HepG2 (cell line): ENCODE results near the gene KRT10. TPM values are rescaled to one million over a fixed set of nuclear protein-coding genes. Genes with fewer than 3 reads are reported as not detected.

Experiments used
- CBX1 ChIP-seq: IDR thresholded peaks from one replicate; pipeline ENCODE4 v1.6.1; 2016; ENCODE audit warnings: antibody characterized with exemption, low read depth
- GFI1 ChIP-seq: sonication (generic); formaldehyde crosslinking; IDR thresholded peaks from 2 replicates; pipeline ENCODE4 v1.5.0; 2020; ENCODE audit warnings: missing genetic modification reagents, mild to moderate bottlenecking, borderline replicate concordance
- ISX ChIP-seq: sonication (generic); formaldehyde crosslinking; conservative IDR thresholded peaks from 2 replicates; pipeline ENCODE4 v1.5.0; 2020; ENCODE audit warnings: missing genetic modification reagents
- KLF12 ChIP-seq: sonication (generic); formaldehyde crosslinking; IDR thresholded peaks from 2 replicates; pipeline ENCODE4 v1.4.0; 2020; ENCODE audit warnings: missing genetic modification reagents, borderline replicate concordance
- LRRFIP1 ChIP-seq: sonication (generic); formaldehyde crosslinking; conservative IDR thresholded peaks from 2 replicates; pipeline ENCODE4 v1.4.0; 2020; ENCODE audit warnings: missing genetic modification reagents
- MED8 ChIP-seq: sonication (generic); formaldehyde crosslinking; IDR thresholded peaks from 2 replicates; pipeline ENCODE4 v1.8.1; 2023; ENCODE audit warnings: mild to moderate bottlenecking, missing genetic modification reagents; ENCODE audit not compliant: insufficient replicate concordance
- RAD21 ChIP-seq: fragments of 450-650 bp; formaldehyde crosslinking; IDR thresholded peaks from 2 replicates; pipeline ENCODE4 v1.5.0; 2020; ENCODE audit warnings: mild to moderate bottlenecking
- SMC3 ChIP-seq: IDR thresholded peaks from 2 replicates; pipeline ENCODE4 v1.6.1; 2011; ENCODE audit warnings: low read length, improper control_type of control experiment
- THAP11 ChIP-seq: IDR thresholded peaks from 2 replicates; pipeline ENCODE4 v1.6.1; 2016; ENCODE audit warnings: missing biosample characterization, missing genetic modification reagents
- ZBTB49 ChIP-seq: sonication (generic); formaldehyde crosslinking; IDR thresholded peaks from 2 replicates; pipeline ENCODE4 v1.4.0; 2020; ENCODE audit warnings: missing genetic modification reagents, borderline replicate concordance
- ZFP36L1 ChIP-seq: sonication (generic); formaldehyde crosslinking; IDR thresholded peaks from 2 replicates; pipeline ENCODE4 v1.8.0; 2022; ENCODE audit warnings: mild to moderate bottlenecking, missing genetic modification reagents, moderate library complexity
- ZFP82 ChIP-seq: sonication (generic); formaldehyde crosslinking; IDR thresholded peaks from 2 replicates; pipeline ENCODE4 v1.5.1; 2020; ENCODE audit warnings: mild to moderate bottlenecking, missing genetic modification reagents, borderline replicate concordance
- ZNF101 ChIP-seq: sonication (generic); formaldehyde crosslinking; IDR thresholded peaks from 2 replicates; pipeline ENCODE4 v1.4.0; 2020; ENCODE audit warnings: mild to moderate bottlenecking, low read depth, missing genetic modification reagents, borderline replicate concordance
- ZNF124 ChIP-seq: sonication (generic); formaldehyde crosslinking; IDR thresholded peaks from 2 replicates; pipeline ENCODE4 v1.4.0; 2020; ENCODE audit warnings: missing genetic modification reagents
- ZNF235 ChIP-seq: sonication (generic); formaldehyde crosslinking; IDR thresholded peaks from 2 replicates; pipeline ENCODE4 v1.8.1; 2023; ENCODE audit warnings: mild to moderate bottlenecking, missing genetic modification reagents, borderline replicate concordance
- ZNF546 ChIP-seq: sonication (generic); formaldehyde crosslinking; conservative IDR thresholded peaks from 2 replicates; pipeline ENCODE4 v1.8.1; 2023; ENCODE audit warnings: mild to moderate bottlenecking, missing genetic modification reagents
- ZNF569 ChIP-seq: sonication (generic); formaldehyde crosslinking; IDR thresholded peaks from 2 replicates; pipeline ENCODE4 v1.5.0; 2020; ENCODE audit warnings: mild to moderate bottlenecking, missing genetic modification reagents, moderate library complexity, borderline replicate concordance
- ZNF577 ChIP-seq: sonication (generic); formaldehyde crosslinking; IDR thresholded peaks from 2 replicates; pipeline ENCODE4 v1.4.0; 2020; ENCODE audit warnings: mild to moderate bottlenecking, low read depth, missing genetic modification reagents, borderline replicate concordance
- ZNF800 ChIP-seq: sonication (generic); formaldehyde crosslinking; IDR thresholded peaks from 2 replicates; pipeline ENCODE4 v1.4.0; 2020; ENCODE audit warnings: missing genetic modification reagents
- ZSCAN12 ChIP-seq: sonication (generic); formaldehyde crosslinking; IDR thresholded peaks from 2 replicates; pipeline ENCODE4 v1.9.0; 2021; ENCODE audit warnings: mild to moderate bottlenecking, missing genetic modification reagents
- ZSCAN29 ChIP-seq: sonication (generic); formaldehyde crosslinking; conservative IDR thresholded peaks from 2 replicates; pipeline ENCODE4 v1.4.0; 2020; ENCODE audit warnings: mild to moderate bottlenecking, missing genetic modification reagents
- polyA plus RNA-seq, 8 experiments: library from polyadenylated mRNA; depleted of rRNA in 3 of 8; stranded (reverse) in 7 of 8; unstranded in 1 of 8; fragments of >200 nt; fragmentation: Illumina TruSeq in 4 of 8; extraction: Trizol in 4 of 8; gene quantifications; 2 replicates each; pipeline versions ENCODE4 v1.2.1 to v1.2.3, GENCODE V29; 2011 to 2016; ENCODE audit warnings: low read depth in 4 of 8, missing spikeins in 1 of 8, mixed read lengths in 1 of 8; ENCODE audit not compliant: insufficient read depth in 1 of 8
- total RNA-seq, 5 experiments: library from RNA; depleted of rRNA; stranded (reverse); fragments of >200 nt; fragmentation: Illumina TruSeq; extraction: Trizol; gene quantifications; 2 replicates each; pipeline ENCODE4 v1.2.3, GENCODE V29; 2016; ENCODE audit warnings: low read depth in 1 of 5

KRT10 gene
- total and polyA plus RNA-seq, 2 of the 13 experiments (the other 11 are each of a cell fraction or from before 2014, with no cell fraction given), result 25.1 to 27.5 TPM

- TF ChIP-seq ISX (CRISPR knock-in tag) (no peak), GFI1 (CRISPR knock-in tag) (no peak), ZBTB49 (CRISPR knock-in tag) (no peak), KLF12 (CRISPR knock-in tag) (no peak), ZNF101 (CRISPR knock-in tag) (no peak), RAD21 (CRISPR knock-in tag) (peak; percentile 35; the same call in 1 of the 2 replicates), ZSCAN29 (CRISPR knock-in tag) (peak; percentile 99), ZNF800 (CRISPR knock-in tag) (no peak), CBX1 (no peak), LRRFIP1 (CRISPR knock-in tag) (no peak), ZNF235 (CRISPR knock-in tag) (no peak), ZFP82 (CRISPR knock-in tag) (no peak), SMC3 (peak; percentile 97), ZNF577 (CRISPR knock-in tag) (no peak), THAP11 (no peak), ZFP36L1 (CRISPR knock-in tag) (no peak), ZNF124 (no peak), ZNF569 (CRISPR knock-in tag) (no peak), ZNF546 (CRISPR knock-in tag) (no peak), ZSCAN12 (CRISPR knock-in tag) (no peak), MED8 (CRISPR knock-in tag) (no peak)
Measured at GRCh38 chr17:40791787-40792436, 30.5 kb downstream of the KRT10 start (continued).
